ENCODE data around the gene PSAT1. TPM values are rescaled to one million over a fixed set of nuclear protein-coding genes. Genes with fewer than 3 reads are reported as not detected.

PSAT1 gene
- total and polyA plus RNA-seq, 2 of the 8 experiments (the other 6 are each of a cell fraction or from before 2014, with no cell fraction given), result 204 to 341 TPM

- Histone ChIP-seq H3K4me2 (ENCODE audit: insufficient read depth in 1 of 2, low read depth in 2 of 2, low read length in 2 of 2) (no peak overlapping the region), H3K79me2 (ENCODE audit: control insufficient read depth in 1 of 2, insufficient read depth in 2 of 2, low read length in 2 of 2) (no peaks in the 10 kb centered on the region), H2BK120ac (replicated peaks; ENCODE audit: low read depth, low read length) (no peak overlapping the region), H4K8ac (ENCODE audit: extremely low read depth, insufficient read depth, low read length) (no peak overlapping the region), H3K9ac (replicated peaks in 1 of 4; ENCODE audit: extremely low read depth in 1 of 4, low read depth in 3 of 4, low read length in 3 of 4) (no peak overlapping the region), H3K4ac (replicated peaks; ENCODE audit: insufficient read length, low read depth, low read length) (no peak overlapping the region), H3K4me1 (replicated peaks in 1 of 4; ENCODE audit: control insufficient read depth in 3 of 4, insufficient read depth in 4 of 4, low read length in 3 of 4) (no peaks in the 10 kb centered on the region), H2BK20ac (ENCODE audit: low read length) (no peak overlapping the region), H3K79me1 (ENCODE audit: low read depth, low read length) (no peaks in the 10 kb centered on the region), H4K20me1 (replicated peaks in 1 of 2; ENCODE audit: control insufficient read depth in 1 of 2, insufficient read depth in 2 of 2, low read length in 2 of 2) (no peaks in the 10 kb centered on the region), H2BK5ac (ENCODE audit: low read depth, low read length) (no peak overlapping the region), H3K23ac (ENCODE audit: insufficient read length) (no peak overlapping the region), H3K4me3 (ENCODE audit: extremely low read depth in 1 of 4, insufficient read depth in 2 of 4, low read depth in 3 of 4, low read length in 4 of 4) (no peak overlapping the region), H3K27me3 (replicated peaks in 1 of 4; ENCODE audit: control insufficient read depth in 3 of 4, extremely low read depth in 1 of 4, insufficient read depth in 3 of 4, low read length in 3 of 4) (no peaks in the 10 kb centered on the region), H4K5ac (ENCODE audit: insufficient read length, low read depth, low read length) (no peak overlapping the region), H3K18ac (ENCODE audit: extremely low read depth, low read length) (no peak overlapping the region), H3K36me3 (ENCODE audit: control insufficient read depth in 2 of 4, insufficient read depth in 4 of 4, low read length in 3 of 4) (no peaks in the 10 kb centered on the region), H4K91ac (replicated peaks; ENCODE audit: insufficient read length, low read length) (no peak overlapping the region), H2AK5ac (ENCODE audit: low read depth, low read length) (no peak overlapping the region), H3K27ac (ENCODE audit: low read depth, low read length) (no peak overlapping the region), H3K56ac (replicated peaks; ENCODE audit: insufficient read length, low read depth, low read length) (no peak overlapping the region), H2BK15ac (ENCODE audit: low read length) (no peak overlapping the region), H3K14ac (ENCODE audit: insufficient read length) (no peak overlapping the region), H2AFZ (ENCODE audit: low read length) (no peak overlapping the region), H3K23me2 (ENCODE audit: low read depth, low read length) (no peaks in the 10 kb centered on the region), H3K9me3 (ENCODE audit: insufficient read depth in 2 of 2, low read depth in 1 of 2, low read length in 1 of 2) (no peaks in the 10 kb centered on the region), H2BK12ac (ENCODE audit: low read depth, low read length) (no peak overlapping the region)
- POLR2A ChIA-PET (ENCODE audit: partially characterized antibody), result interaction anchor here (1.2 to 19.2 kb wide), 2 partner anchors 24 to 41 kb away, joined by 3 to 522 read pairs; partner anchors contain the start of gene PSAT1
- DNase-seq (ENCODE audit: low read depth in 1 of 2, low spot score in 2 of 2) (no peak), FAIRE-seq (no peak)
- 47% methylated on average over 1 of the region's 1 CpG; no CpG with 5 or more reads in 1 of the 2 experiments for WGBS, 2 experiments (ENCODE audit: extremely low coverage in 1 of 2, insufficient coverage in 1 of 2, insufficient read length in 1 of 2, insufficient replicate concordance in 2 of 2, low coverage in 1 of 2, low lambda C conversion rate in 2 of 2, missing lambda C conversion rate in 1 of 2)
- CTCF ChIA-PET (ENCODE audit: partially characterized antibody), result interaction anchor here (0.7 kb wide), 1 partner anchor 719 kb away, joined by 4 read pairs; no protein-coding TSS in a partner anchor
- TF ChIP-seq GABPA (IDR thresholded peaks at IDR 0.05; ENCODE audit: borderline replicate concordance, insufficient read depth, low read length) (no peak), TAF1 (IDR thresholded peaks at IDR 0.05; ENCODE audit: low read depth, low read length) (no peak), SIRT6 (IDR thresholded peaks at IDR 0.05; ENCODE audit: low read length) (no peak), SIX5 (IDR thresholded peaks at IDR 0.05; ENCODE audit: low read depth, low read length) (no peak), EP300 (IDR thresholded peaks at IDR 0.05; ENCODE audit: borderline replicate concordance in 1 of 2, low read depth in 2 of 2, low read length in 2 of 2) (no peak), ASH2L (IDR thresholded peaks at IDR 0.05; ENCODE audit: low read length) (no peak), RFX5 (IDR thresholded peaks at IDR 0.05; ENCODE audit: borderline replicate concordance, low read depth, low read length) (no peak), JUN (IDR thresholded peaks at IDR 0.05; ENCODE audit: low read depth, low read length) (no peak), SUZ12 (IDR thresholded peaks at IDR 0.05; ENCODE audit: low read length) (no peak), CREB1 (IDR thresholded peaks at IDR 0.05) (no peak), FOSL1 (IDR thresholded peaks at IDR 0.05; ENCODE audit: insufficient read depth, low read depth, low read length) (no peak), YY1 (IDR thresholded peaks at IDR 0.05; ENCODE audit: low read depth, low read length) (no peak), SIN3A (conservative IDR thresholded peaks at IDR 0.05 in 1 of 2, IDR thresholded peaks at IDR 0.05 in 1 of 2; ENCODE audit: low read depth in 1 of 2, low read length in 2 of 2) (no peak), KDM5A (IDR thresholded peaks at IDR 0.05; ENCODE audit: low read length) (no peak), JUND (IDR thresholded peaks at IDR 0.05; ENCODE audit: low read length) (no peak), EZH2 (IDR thresholded peaks at IDR 0.05; ENCODE audit: low read depth, low read length, severe bottlenecking) (no peak)
Measured at GRCh38 chr9:78278801-78279200, 18.1 kb upstream of the PSAT1 start.

All from H1 (cell line).